Thoracic aorta endothelial cell (primary cell): Measurements from ENCODE around the gene NPHS2. TPM values are rescaled to one million over a fixed set of nuclear protein-coding genes. Genes with fewer than 3 reads are reported as not detected.

Source experiments
- small RNA-seq: library from RNA; depleted of rRNA; stranded (forward); fragments of <200 nt; gene quantifications from one replicate; pipeline ENCODE3, GENCODE V24; 2012
- total RNA-seq: library from RNA; depleted of rRNA; stranded (reverse); fragments of >200 nt; gene quantifications from 2 replicates; pipeline ENCODE4 v1.2.3, GENCODE V29; 2012

The NPHS2 gene
- total RNA-seq, result not detected in 2 replicates

DNA sequence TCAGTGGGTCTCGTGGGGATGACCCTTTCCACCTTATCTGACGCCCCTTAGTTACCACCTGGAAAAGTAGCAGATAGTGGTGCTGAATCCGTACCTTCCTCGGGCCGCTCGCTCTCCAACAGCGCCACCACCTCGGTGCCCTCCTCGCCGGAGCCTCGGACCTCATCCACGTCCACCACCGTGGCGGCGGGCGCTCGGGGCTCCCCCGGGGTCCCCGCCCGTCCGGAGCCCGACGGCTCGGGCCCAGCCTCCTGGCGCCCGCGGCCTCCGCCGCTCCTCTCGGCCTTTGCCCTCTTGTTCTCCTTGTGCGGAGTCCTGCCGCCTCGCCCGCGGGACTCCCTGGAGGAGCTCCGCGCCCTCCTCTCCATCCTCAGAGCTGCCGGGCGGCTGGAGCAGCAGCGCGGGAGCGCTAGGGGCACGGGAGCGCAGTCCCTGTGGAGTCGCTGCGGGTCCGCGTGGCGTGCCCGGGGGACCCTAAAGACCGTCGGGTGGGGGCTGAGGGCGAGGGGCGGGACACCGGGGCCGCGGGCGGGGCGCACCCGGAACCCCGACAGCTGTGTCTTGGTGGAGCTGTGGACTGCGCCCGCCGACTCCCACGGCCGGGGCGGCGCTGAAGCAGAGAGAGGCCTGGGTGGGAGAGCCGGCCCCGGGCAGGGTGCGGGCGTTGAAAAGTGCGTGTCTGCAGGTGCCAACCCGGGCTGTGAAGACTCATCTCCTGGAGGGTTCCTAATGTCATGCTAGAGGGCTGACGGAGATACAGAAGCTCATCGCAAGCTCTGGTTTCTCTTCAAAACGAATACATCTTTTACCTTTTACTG lies at the start of gene NPHS2:
NPHS2 (minus strand) TSS at position 452 of the 818 bp plus-strand sequence; CDS start at position 368, 84 bp downstream.

DNA sequence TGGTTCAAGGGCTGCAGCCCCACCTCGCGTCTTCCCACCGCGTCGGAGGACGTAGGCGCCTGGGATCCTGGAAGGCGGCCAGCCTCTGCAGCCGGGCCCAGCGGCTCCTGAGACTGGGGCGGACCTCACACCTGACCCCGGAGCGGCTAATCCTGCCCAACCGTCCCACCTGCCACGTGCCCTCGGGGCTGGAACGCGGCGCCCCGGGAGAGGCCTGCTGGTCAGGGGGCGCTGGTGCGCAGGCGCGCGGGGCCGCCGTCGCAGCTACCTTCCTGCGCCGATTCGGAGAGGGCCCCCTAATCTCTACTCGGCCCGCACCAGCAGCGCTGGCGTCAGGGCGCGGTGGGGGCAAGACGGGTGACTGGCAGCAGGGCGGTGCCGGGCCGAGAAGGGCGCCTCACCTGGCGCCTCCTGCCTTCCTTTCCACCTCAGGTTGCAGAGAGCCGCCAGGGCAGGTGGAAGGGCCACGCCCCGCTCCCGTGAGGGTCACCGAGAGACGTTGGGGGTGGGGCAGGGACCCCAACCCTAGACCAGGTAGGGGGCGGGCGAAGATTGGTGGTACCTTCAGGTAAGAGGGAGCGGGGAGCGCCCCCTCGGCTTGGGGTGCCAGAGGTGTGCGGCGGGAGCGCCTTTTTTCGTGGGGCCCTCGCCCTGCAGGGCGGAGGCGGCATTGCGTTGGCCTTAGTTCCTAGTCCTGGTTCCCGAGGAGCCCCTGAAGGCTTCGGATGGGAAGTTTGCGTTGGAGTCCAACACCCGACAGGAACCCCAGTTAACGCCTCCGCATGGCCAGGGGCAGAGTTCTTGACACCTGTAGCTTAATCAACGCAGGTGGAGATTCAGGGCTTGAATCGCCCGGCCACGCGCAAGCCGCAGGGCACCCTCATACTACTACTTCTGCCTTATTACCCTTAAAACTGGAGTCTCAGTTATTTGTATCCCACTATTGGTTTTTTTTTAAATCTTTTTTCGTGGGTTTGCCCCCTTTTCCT lies 16.1 kb upstream of the NPHS2 start, which contains the start of gene TDRD5:
TDRD5 (plus strand) TSS at position 241 of the 989 bp plus-strand sequence. CDS start 784 bp downstream, outside the sequence.

Small RNA genes lying within 50 kb of the gene (small RNA-seq; reads per million reads assigned to genes)
- not detected for gene RNU5F-2P

Other genes with a start within 250 kb of the NPHS2 start
- 0.13 TPM in 1 of 2 replicates, not detected in the other for gene AXDND1, start 210.0 kb downstream of the NPHS2 start, total RNA-seq
- gene TDRD5, start 15.9 kb upstream of the NPHS2 start, total RNA-seq, result not detected in 2 replicates
- not detected in 2 replicates for gene FAM163A, start 167.3 kb upstream of the NPHS2 start, total RNA-seq